Measurements from ENCODE around the gene STXBP1.
"Not testable (repeated sequence)": the region's sequence is repeated elsewhere in the genome, so short reads cannot be mapped to it uniquely, and the experiment has no call there.

Gene STXBP1

GRCh38 chr9:127578952-127579853 is 32.9 kb upstream of the STXBP1 start:
- no peak for DNase-seq

GRCh38 chr9:127580366-127580765 is 31.7 kb upstream of the STXBP1 start:
- no peak for DNase-seq

- no peak for DNase-seq
Measured at GRCh38 chr9:127580879-127581475, 31.1 kb upstream of the STXBP1 start.

GRCh38 chr9:127584474-127584805 is 27.6 kb upstream of the STXBP1 start:
- not testable (repeated sequence) for DNase-seq

- no peak for DNase-seq
Measured at GRCh38 chr9:127585161-127585819, 26.8 kb upstream of the STXBP1 start.

- DNase-seq: no peak
Measured at GRCh38 chr9:127586096-127586495, 26.0 kb upstream of the STXBP1 start.

- DNase-seq: no peak
Measured at GRCh38 chr9:127586537-127586936, 25.5 kb upstream of the STXBP1 start.

- no peak for DNase-seq
Measured at GRCh38 chr9:127587966-127588365, 24.1 kb upstream of the STXBP1 start.

- DNase-seq: no peak
Measured at GRCh38 chr9:127588740-127589506, 23.2 kb upstream of the STXBP1 start.

- DNase-seq: no peak
Measured at GRCh38 chr9:127589955-127590370, 22.1 kb upstream of the STXBP1 start.

- no peak for DNase-seq
Measured at GRCh38 chr9:127595611-127596010, 16.5 kb upstream of the STXBP1 start.

- DNase-seq: no peak
Measured at GRCh38 chr9:127598839-127599549, 13.1 kb upstream of the STXBP1 start.

GRCh38 chr9:127599550-127599891 is 12.6 kb upstream of the STXBP1 start:
- no peak for DNase-seq

GRCh38 chr9:127603226-127603625 is 8.9 kb upstream of the STXBP1 start:
- no peak for DNase-seq

GRCh38 chr9:127606043-127606442 is 6.0 kb upstream of the STXBP1 start:
- DNase-seq: no peak

- no peak for DNase-seq
Measured at GRCh38 chr9:127608104-127608966, 3.7 kb upstream of the STXBP1 start.

GRCh38 chr9:127611603-127611898 is 526 bp upstream of the STXBP1 start:
- no peak for DNase-seq

- no peak for DNase-seq
Measured at GRCh38 chr9:127612939-127613582, 984 bp downstream of the STXBP1 start.

- no peak for DNase-seq
Measured at GRCh38 chr9:127613583-127613954, 1.5 kb downstream of the STXBP1 start.

- DNase-seq: no peak
Measured at GRCh38 chr9:127614961-127615360, 2.9 kb downstream of the STXBP1 start.

GRCh38 chr9:127621339-127621970 is 9.4 kb downstream of the STXBP1 start:
- DNase-seq: not testable (repeated sequence)

All from SIG-M5 (cell line).